Activated CD4-positive, alpha-beta memory T cell treated with anti-CD3 and anti-CD28 coated beads, Interleukin-2, amount 10 ng/mL, durations not matched to agents 7 days and 5 days (primary cell): Measurements from ENCODE around the gene ZNF337. TPM values are rescaled to one million over a fixed set of nuclear protein-coding genes. Genes with fewer than 3 reads are reported as not detected.
"Not testable (repeated sequence)": the region's sequence is repeated elsewhere in the genome, so short reads cannot be mapped to it uniquely, and the experiment has no call there.

Source experiments
- CTCF ChIA-PET: fragments of 350-600 bp; sonication (Branson Sonifier 250); formaldehyde crosslinking; loops from one replicate; lab custom pipeline; 2021; ENCODE audit warnings: antibody characterized with exemption, inconsistent platforms; lab: Charles Lee
- POLR2A ChIA-PET: fragments of 350-600 bp; sonication (Branson Sonifier 250); formaldehyde crosslinking; loops from one replicate; lab custom pipeline; 2021; ENCODE audit warnings: antibody characterized with exemption; lab: Charles Lee
- DNase-seq: peaks from one replicate; pipeline ENCODE4 v3.0.0-alpha.2; 2020
- H3K27ac Mint-ChIP-seq: one replicate; pipeline ENCODE4 v1.8.0; 2021; ENCODE audit warnings: mild to moderate bottlenecking, mixed read lengths
- H3K27me3 Mint-ChIP-seq: one replicate; pipeline ENCODE4 v1.8.0; 2021; ENCODE audit warnings: mixed read lengths
- H3K36me3 Mint-ChIP-seq: one replicate; pipeline ENCODE4 v1.8.0; 2021; ENCODE audit warnings: low read depth, mixed read lengths
- H3K4me1 Mint-ChIP-seq: one replicate; pipeline ENCODE4 v1.8.0; 2021; ENCODE audit warnings: mixed read lengths
- H3K4me3 Mint-ChIP-seq: one replicate; pipeline ENCODE4 v1.8.0; 2021; ENCODE audit warnings: mild to moderate bottlenecking, mixed read lengths
- H3K9me3 Mint-ChIP-seq: one replicate; pipeline ENCODE4 v1.8.0; 2021; ENCODE audit warnings: mixed read lengths
- total RNA-seq, 2 experiments: library from RNA; stranded (reverse); gene quantifications; one replicate each; pipeline ENCODE4 v1.2.3, GENCODE V29; 2021

The ZNF337 gene
- total RNA-seq, 2 experiments from 2014 or later, result 16.6 to 17.1 TPM

GRCh38 chr20:25685276-25686080 lies 11.2 kb downstream of the ZNF337 start:
- Mint-ChIP-seq H3K27me3 (no peaks in the 10 kb centered on the region), H3K4me3 (no peak overlapping the region), H3K27ac (no peak overlapping the region), H3K9me3 (no peaks in the 10 kb centered on the region), H3K36me3 (peaks cover 39% of the 10 kb centered on the region), H3K4me1 (peaks cover 8% of the 10 kb centered on the region)
- POLR2A ChIA-PET, result no interaction called here
- CTCF ChIA-PET, result no interaction called here
- DNase-seq, result no peak

GRCh38 chr20:25683826-25684225 lies 12.8 kb downstream of the ZNF337 start:
- POLR2A ChIA-PET, CTCF ChIA-PET: not testable (repeated sequence)
- H3K36me3 Mint-ChIP-seq, result peaks cover 44% of the 10 kb centered on the region

GRCh38 chr20:25683050-25683449 lies 13.6 kb downstream of the ZNF337 start:
- no peak for DNase-seq
- ChIA-PET POLR2A (no interaction called here), CTCF (no interaction called here)
- Mint-ChIP-seq H3K36me3 (peaks cover 51% of the 10 kb centered on the region), H3K4me1 (peaks cover 8% of the 10 kb centered on the region), H3K9me3 (no peaks in the 10 kb centered on the region), H3K27ac (no peak overlapping the region), H3K27me3 (no peaks in the 10 kb centered on the region), H3K4me3 (no peak overlapping the region)

More at GRCh38 chr20:25683826-25684225, 12.8 kb downstream of the ZNF337 start:
- not testable (repeated sequence) for H3K27ac Mint-ChIP-seq, H3K4me3 Mint-ChIP-seq, H3K4me1 Mint-ChIP-seq, H3K9me3 Mint-ChIP-seq, DNase-seq, H3K27me3 Mint-ChIP-seq

- H3K9me3 Mint-ChIP-seq, result no peaks in the 10 kb centered on the region
- CTCF ChIA-PET, result no interaction called here
- H3K36me3 Mint-ChIP-seq, result peaks cover 73% of the 10 kb centered on the region
- H3K27ac Mint-ChIP-seq, result no peak overlapping the region
- no peaks in the 10 kb centered on the region for H3K27me3 Mint-ChIP-seq
- no peak for DNase-seq
- peaks cover 2% of the 10 kb centered on the region for H3K4me1 Mint-ChIP-seq
- H3K4me3 Mint-ChIP-seq, result no peak overlapping the region
- POLR2A ChIA-PET, result no interaction called here
Measured at GRCh38 chr20:25676164-25676809, 20.4 kb downstream of the ZNF337 start.

GRCh38 chr20:25675161-25675560 lies 21.5 kb downstream of the ZNF337 start:
- no peak for DNase-seq
- H3K4me1 Mint-ChIP-seq, result peaks cover 2% of the 10 kb centered on the region
- H3K27me3 Mint-ChIP-seq, result no peaks in the 10 kb centered on the region
- no peaks in the 10 kb centered on the region for H3K9me3 Mint-ChIP-seq
- POLR2A ChIA-PET, result no interaction called here
- H3K27ac Mint-ChIP-seq, result no peak overlapping the region
- H3K4me3 Mint-ChIP-seq, result no peak overlapping the region
- CTCF ChIA-PET, result no interaction called here
- H3K36me3 Mint-ChIP-seq, result peaks cover 67% of the 10 kb centered on the region

GRCh38 chr20:25672659-25673235 lies 23.9 kb downstream of the ZNF337 start:
- Mint-ChIP-seq H3K27ac (no peak overlapping the region), H3K9me3 (no peaks in the 10 kb centered on the region), H3K4me3 (no peak overlapping the region), H3K4me1 (peaks cover 2% of the 10 kb centered on the region), H3K36me3 (peaks cover 49% of the 10 kb centered on the region), H3K27me3 (no peaks in the 10 kb centered on the region)
- DNase-seq, result no peak
- ChIA-PET CTCF (no interaction called here), POLR2A (no interaction called here)

- Mint-ChIP-seq H3K4me1 (no peaks in the 10 kb centered on the region), H3K36me3 (peaks cover 21% of the 10 kb centered on the region), H3K4me3 (no peak overlapping the region), H3K27ac (no peak overlapping the region), H3K27me3 (no peaks in the 10 kb centered on the region), H3K9me3 (no peaks in the 10 kb centered on the region)
- ChIA-PET CTCF (no interaction called here), POLR2A (no interaction called here)
- DNase-seq, result no peak
Measured at GRCh38 chr20:25669826-25670422, 26.7 kb downstream of the ZNF337 start.

- CTCF ChIA-PET, result no interaction called here
- no peaks in the 10 kb centered on the region for H3K27me3 Mint-ChIP-seq
- H3K4me3 Mint-ChIP-seq, result no peak overlapping the region
- H3K4me1 Mint-ChIP-seq, result no peaks in the 10 kb centered on the region
- DNase-seq, result no peak
- POLR2A ChIA-PET, result no interaction called here
- H3K36me3 Mint-ChIP-seq, result peaks cover 9% of the 10 kb centered on the region
- H3K27ac Mint-ChIP-seq, result no peak overlapping the region
- H3K9me3 Mint-ChIP-seq, result no peaks in the 10 kb centered on the region
Measured at GRCh38 chr20:25668446-25668845, 28.2 kb downstream of the ZNF337 start.

- DNase-seq, result no peak
- Mint-ChIP-seq H3K36me3 (peaks cover 4% of the 10 kb centered on the region), H3K9me3 (no peaks in the 10 kb centered on the region), H3K4me3 (no peak overlapping the region), H3K27me3 (no peaks in the 10 kb centered on the region), H3K27ac (no peak overlapping the region), H3K4me1 (no peaks in the 10 kb centered on the region)
- ChIA-PET CTCF (no interaction called here), POLR2A (no interaction called here)
Measured at GRCh38 chr20:25659999-25660398, 36.7 kb downstream of the ZNF337 start.

GRCh38 chr20:25654487-25654886 lies 42.2 kb downstream of the ZNF337 start:
- ChIA-PET CTCF (no interaction called here), POLR2A (no interaction called here)
- Mint-ChIP-seq H3K9me3 (no peaks in the 10 kb centered on the region), H3K27ac (no peak overlapping the region), H3K4me1 (no peaks in the 10 kb centered on the region), H3K36me3 (peaks cover 8% of the 10 kb centered on the region), H3K27me3 (no peaks in the 10 kb centered on the region), H3K4me3 (no peak overlapping the region)
- DNase-seq, result no peak

GRCh38 chr20:25652866-25653265 lies 43.8 kb downstream of the ZNF337 start:
- H3K4me1 Mint-ChIP-seq, H3K27ac Mint-ChIP-seq, H3K9me3 Mint-ChIP-seq, H3K36me3 Mint-ChIP-seq, CTCF ChIA-PET, H3K4me3 Mint-ChIP-seq, H3K27me3 Mint-ChIP-seq, POLR2A ChIA-PET, DNase-seq: not testable (repeated sequence)

GRCh38 chr20:25644814-25645213 lies 51.8 kb downstream of the ZNF337 start:
- Mint-ChIP-seq H3K9me3 (no peaks in the 10 kb centered on the region), H3K4me3 (no peak overlapping the region), H3K36me3 (peaks cover 17% of the 10 kb centered on the region), H3K27me3 (no peaks in the 10 kb centered on the region), H3K4me1 (peaks cover 3% of the 10 kb centered on the region), H3K27ac (no peak overlapping the region)
- POLR2A ChIA-PET, result no interaction called here
- CTCF ChIA-PET, result no interaction called here
- no peak for DNase-seq

GRCh38 chr20:25643716-25644115 lies 52.9 kb downstream of the ZNF337 start:
- H3K27ac Mint-ChIP-seq, result no peak overlapping the region
- H3K36me3 Mint-ChIP-seq, result peaks cover 19% of the 10 kb centered on the region
- DNase-seq, result no peak
- H3K4me1 Mint-ChIP-seq, result peaks cover 3% of the 10 kb centered on the region
- ChIA-PET POLR2A (no interaction called here), CTCF (no interaction called here)
- no peak overlapping the region for H3K4me3 Mint-ChIP-seq
- H3K27me3 Mint-ChIP-seq, result no peaks in the 10 kb centered on the region
- H3K9me3 Mint-ChIP-seq, result no peaks in the 10 kb centered on the region
